HCT116 (cell line): Measurements from ENCODE around the gene DOCK3.

ENCODE experiments used
- EZH2phosphoT487 ChIP-seq: fragments of 200-600 bp; IDR thresholded peaks from 2 replicates; pipeline ENCODE4 v1.6.1; 2018; ENCODE audit warnings: antibody characterized with exemption, borderline replicate concordance
- POLR2AphosphoS5 ChIP-seq: IDR thresholded peaks from 2 replicates; pipeline ENCODE4 v1.6.1; 2011; ENCODE audit warnings: mild to moderate bottlenecking, low read depth, low read length, moderate library complexity
- ZNF274 ChIP-seq: fragments of 200-500 bp; sonication (Bioruptor generic); IDR thresholded peaks from 2 replicates; pipeline ENCODE4 v1.6.1; 2014; ENCODE audit warnings: mild to moderate bottlenecking, low read depth, low read length, inconsistent platforms
- TF ChIP-seq, protein P1 (sequence below): IDR thresholded peaks from 2 replicates; pipeline ENCODE4 v1.6.1; 2012; ENCODE audit warnings: low read depth
- TF ChIP-seq, protein P2 (sequence below), 3 experiments: fragments of 200-600 bp in 1 of 3; sonication (generic) in 1 of 3; IDR thresholded peaks in 2 of 3; conservative IDR thresholded peaks in 1 of 3; 2 replicates each; pipeline ENCODE4 v1.5.1; 2012 to 2017; ENCODE audit warnings: low read depth in 2 of 3, low read length in 2 of 3, antibody characterized with exemption in 1 of 3, borderline replicate concordance in 1 of 3, control low read depth in 1 of 3, mild to moderate bottlenecking in 1 of 3, mixed read lengths in 1 of 3, mixed run types in 1 of 3, moderate library complexity in 1 of 3; ENCODE audit not compliant: insufficient read depth in 1 of 3

DNA sequence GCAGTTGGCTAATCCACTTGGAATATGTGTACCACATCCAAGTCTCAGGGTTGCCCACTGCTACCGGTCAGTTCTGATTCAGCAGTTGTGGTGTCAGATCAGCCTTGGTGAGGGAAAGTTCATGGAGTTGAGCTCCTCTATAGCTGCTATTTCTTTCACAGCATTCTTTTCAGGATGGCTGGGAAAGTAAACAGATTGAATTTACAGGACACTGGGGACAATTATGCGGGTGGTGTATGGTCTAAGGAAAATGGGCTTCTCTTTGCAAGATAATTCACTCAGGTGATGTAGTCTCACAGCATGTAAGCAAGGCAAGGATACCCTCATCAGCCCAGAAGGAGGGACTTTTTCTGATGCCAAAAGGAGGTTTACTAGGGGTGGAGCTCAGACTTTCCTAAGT, 249.9 kb downstream of the DOCK3 start:
- TF ChIP-seq EZH2phosphoT487 = no peak
- TF ChIP-seq, protein P1, sequence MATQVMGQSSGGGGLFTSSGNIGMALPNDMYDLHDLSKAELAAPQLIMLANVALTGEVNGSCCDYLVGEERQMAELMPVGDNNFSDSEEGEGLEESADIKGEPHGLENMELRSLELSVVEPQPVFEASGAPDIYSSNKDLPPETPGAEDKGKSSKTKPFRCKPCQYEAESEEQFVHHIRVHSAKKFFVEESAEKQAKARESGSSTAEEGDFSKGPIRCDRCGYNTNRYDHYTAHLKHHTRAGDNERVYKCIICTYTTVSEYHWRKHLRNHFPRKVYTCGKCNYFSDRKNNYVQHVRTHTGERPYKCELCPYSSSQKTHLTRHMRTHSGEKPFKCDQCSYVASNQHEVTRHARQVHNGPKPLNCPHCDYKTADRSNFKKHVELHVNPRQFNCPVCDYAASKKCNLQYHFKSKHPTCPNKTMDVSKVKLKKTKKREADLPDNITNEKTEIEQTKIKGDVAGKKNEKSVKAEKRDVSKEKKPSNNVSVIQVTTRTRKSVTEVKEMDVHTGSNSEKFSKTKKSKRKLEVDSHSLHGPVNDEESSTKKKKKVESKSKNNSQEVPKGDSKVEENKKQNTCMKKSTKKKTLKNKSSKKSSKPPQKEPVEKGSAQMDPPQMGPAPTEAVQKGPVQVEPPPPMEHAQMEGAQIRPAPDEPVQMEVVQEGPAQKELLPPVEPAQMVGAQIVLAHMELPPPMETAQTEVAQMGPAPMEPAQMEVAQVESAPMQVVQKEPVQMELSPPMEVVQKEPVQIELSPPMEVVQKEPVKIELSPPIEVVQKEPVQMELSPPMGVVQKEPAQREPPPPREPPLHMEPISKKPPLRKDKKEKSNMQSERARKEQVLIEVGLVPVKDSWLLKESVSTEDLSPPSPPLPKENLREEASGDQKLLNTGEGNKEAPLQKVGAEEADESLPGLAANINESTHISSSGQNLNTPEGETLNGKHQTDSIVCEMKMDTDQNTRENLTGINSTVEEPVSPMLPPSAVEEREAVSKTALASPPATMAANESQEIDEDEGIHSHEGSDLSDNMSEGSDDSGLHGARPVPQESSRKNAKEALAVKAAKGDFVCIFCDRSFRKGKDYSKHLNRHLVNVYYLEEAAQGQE = no peak
- TF ChIP-seq POLR2AphosphoS5 = no peak
- TF ChIP-seq, protein P2, sequence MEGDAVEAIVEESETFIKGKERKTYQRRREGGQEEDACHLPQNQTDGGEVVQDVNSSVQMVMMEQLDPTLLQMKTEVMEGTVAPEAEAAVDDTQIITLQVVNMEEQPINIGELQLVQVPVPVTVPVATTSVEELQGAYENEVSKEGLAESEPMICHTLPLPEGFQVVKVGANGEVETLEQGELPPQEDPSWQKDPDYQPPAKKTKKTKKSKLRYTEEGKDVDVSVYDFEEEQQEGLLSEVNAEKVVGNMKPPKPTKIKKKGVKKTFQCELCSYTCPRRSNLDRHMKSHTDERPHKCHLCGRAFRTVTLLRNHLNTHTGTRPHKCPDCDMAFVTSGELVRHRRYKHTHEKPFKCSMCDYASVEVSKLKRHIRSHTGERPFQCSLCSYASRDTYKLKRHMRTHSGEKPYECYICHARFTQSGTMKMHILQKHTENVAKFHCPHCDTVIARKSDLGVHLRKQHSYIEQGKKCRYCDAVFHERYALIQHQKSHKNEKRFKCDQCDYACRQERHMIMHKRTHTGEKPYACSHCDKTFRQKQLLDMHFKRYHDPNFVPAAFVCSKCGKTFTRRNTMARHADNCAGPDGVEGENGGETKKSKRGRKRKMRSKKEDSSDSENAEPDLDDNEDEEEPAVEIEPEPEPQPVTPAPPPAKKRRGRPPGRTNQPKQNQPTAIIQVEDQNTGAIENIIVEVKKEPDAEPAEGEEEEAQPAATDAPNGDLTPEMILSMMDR (IDR thresholded peaks at IDR 0.05 in 2 of 3, conservative IDR thresholded peaks at IDR 0.05 in 1 of 3; ENCODE audit: borderline replicate concordance in 1 of 3, insufficient read depth in 1 of 3, low read depth in 2 of 3, low read length in 2 of 3) = no peak
- no peak for TF ChIP-seq ZNF274
